Nephron progenitor cell (in vitro differentiated cells): ENCODE data around the gene TYMS.
A peak's percentile ranks its signal among the peaks of the same experiment; 100 is the strongest.

ENCODE experiments used
- DNase-seq: peaks from one replicate; pipeline ENCODE4 v3.0.0; 2021
- H3K27ac Mint-ChIP-seq: 2 replicates; pipeline ENCODE4 v1.8.0; 2021; ENCODE audit warnings: mild to moderate bottlenecking, moderate library complexity, mixed read lengths
- H3K27me3 Mint-ChIP-seq: 2 replicates; pipeline ENCODE4 v1.8.0; 2021; ENCODE audit warnings: mild to moderate bottlenecking, low read depth, mixed read lengths; ENCODE audit not compliant: poor library complexity
- H3K36me3 Mint-ChIP-seq: 2 replicates; pipeline ENCODE4 v1.8.0; 2021; ENCODE audit warnings: low read depth, mixed read lengths
- H3K4me1 Mint-ChIP-seq: 2 replicates; pipeline ENCODE4 v1.8.0; 2021; ENCODE audit warnings: mixed read lengths
- H3K4me3 Mint-ChIP-seq: 2 replicates; pipeline ENCODE4 v1.8.0; 2021; ENCODE audit warnings: mild to moderate bottlenecking, moderate library complexity, mixed read lengths
- H3K9me3 Mint-ChIP-seq: 2 replicates; pipeline ENCODE4 v1.8.0; 2021; ENCODE audit warnings: mild to moderate bottlenecking, moderate library complexity, mixed read lengths
- CTCF ChIP-seq: fragments of 200-600 bp; sonication (generic); IDR thresholded peaks from 2 replicates; pipeline ENCODE4 v1.5.0; 2021; ENCODE audit warnings: antibody characterized with exemption

TYMS gene

DNA sequence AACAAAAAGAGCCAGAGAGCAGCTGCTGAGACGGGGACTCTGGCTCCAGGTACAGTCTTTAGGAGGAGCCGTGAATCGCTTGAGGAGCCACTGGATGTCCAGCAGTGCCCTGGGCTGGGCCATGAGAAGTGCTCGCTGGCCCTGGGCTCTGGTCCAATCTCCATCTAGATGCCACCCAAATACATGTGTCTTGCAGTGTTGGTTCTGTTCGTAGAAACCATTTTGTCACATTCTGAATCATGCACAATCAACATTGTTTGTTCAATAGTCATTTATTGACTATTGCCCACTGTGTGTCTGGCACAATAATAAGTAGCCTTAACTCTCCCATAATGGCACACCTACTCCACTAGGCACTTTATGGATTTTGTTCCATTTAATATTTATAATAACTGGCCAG is 26.1 kb downstream of the TYMS start:
- peaks cover 51% of the 10 kb centered on the region for H3K36me3 Mint-ChIP-seq
- no peak overlapping the region for H3K27ac Mint-ChIP-seq
- no peak for TF ChIP-seq CTCF
- DNase-seq = no peak
- H3K9me3 Mint-ChIP-seq = no peaks in the 10 kb centered on the region
- no peak overlapping the region for H3K4me3 Mint-ChIP-seq
- peaks cover 18% of the 10 kb centered on the region for H3K4me1 Mint-ChIP-seq
- H3K27me3 Mint-ChIP-seq = peaks cover 2% of the 10 kb centered on the region

GRCh38 chr18:685438-685837 is 28.0 kb downstream of the TYMS start:
- DNase-seq = no peak

DNA sequence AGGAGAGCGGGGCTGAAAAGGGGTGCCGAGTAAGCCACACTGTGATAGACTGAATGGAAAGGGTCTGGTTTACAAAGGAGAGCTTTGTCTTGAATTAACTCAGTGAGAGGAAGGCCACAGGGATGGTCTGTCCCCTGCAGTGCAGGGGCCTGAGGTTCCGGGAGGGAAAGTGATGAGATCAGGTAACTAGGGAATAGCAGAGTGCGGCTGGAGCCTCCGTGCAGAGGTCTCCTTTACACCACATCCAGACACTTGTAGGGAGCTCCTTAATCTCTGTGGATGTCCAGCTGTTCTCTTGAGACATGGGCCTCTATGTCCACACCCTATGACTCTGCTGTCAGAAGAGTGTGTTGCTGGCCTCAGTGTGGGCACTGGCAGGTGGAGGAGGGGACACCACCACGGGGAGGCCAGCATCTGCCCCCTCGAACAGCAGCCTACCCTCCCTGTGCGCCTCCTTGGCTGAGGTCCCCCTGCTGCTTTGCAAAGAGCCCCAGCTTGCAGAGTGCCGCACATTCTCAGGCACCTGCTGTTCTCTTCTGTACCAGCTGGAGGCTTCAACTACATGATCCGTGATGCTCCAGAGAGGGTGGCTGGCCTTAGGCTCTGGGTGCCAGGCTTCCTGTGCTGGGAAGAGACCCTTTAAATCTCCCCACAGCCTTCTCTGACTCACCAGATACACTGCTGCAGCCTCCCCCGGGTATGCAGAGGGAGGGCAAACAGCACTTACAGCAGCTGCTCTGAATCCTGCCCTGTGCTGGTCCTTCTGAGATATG is 29.1 kb downstream of the TYMS start:
- H3K27me3 Mint-ChIP-seq = peaks cover 2% of the 10 kb centered on the region
- no peak for DNase-seq
- H3K4me1 Mint-ChIP-seq = peaks cover 18% of the 10 kb centered on the region
- H3K4me3 Mint-ChIP-seq = no peak overlapping the region
- H3K36me3 Mint-ChIP-seq = peaks cover 48% of the 10 kb centered on the region
- H3K27ac Mint-ChIP-seq = peak overlapping the region; percentile 48
- no peak for TF ChIP-seq CTCF
- H3K9me3 Mint-ChIP-seq = no peaks in the 10 kb centered on the region

More at GRCh38 chr18:685438-685837, 28.0 kb downstream of the TYMS start:
- Mint-ChIP-seq H3K9me3 (no peaks in the 10 kb centered on the region), H3K4me1 (peaks cover 18% of the 10 kb centered on the region), H3K27me3 (peaks cover 2% of the 10 kb centered on the region), H3K4me3 (no peak overlapping the region), H3K27ac (no peak overlapping the region), H3K36me3 (peaks cover 46% of the 10 kb centered on the region)
- no peak for TF ChIP-seq CTCF

DNA sequence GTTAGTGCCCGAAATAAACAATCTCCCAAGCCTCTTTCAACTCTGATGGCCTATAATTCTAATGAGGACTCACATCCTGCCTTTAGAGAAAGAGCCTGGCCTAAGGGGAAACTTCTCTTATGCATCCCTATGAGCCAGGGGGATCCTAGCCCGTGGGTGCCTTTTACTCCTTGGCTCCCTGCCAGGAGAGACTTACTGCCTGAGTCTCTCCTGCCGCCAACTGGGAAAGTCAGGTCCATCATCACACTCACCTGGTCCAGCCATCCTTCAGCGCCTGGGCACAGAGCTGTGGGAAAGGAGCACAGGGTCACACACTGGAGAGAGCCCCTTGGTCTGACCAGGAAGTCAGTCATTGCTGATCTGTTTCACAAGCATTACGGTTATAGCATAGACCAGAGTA is 30.9 kb downstream of the TYMS start:
- Mint-ChIP-seq H3K4me3 (no peak overlapping the region), H3K27ac (peak overlapping the region; percentile 71), H3K27me3 (peaks cover 2% of the 10 kb centered on the region), H3K4me1 (peaks cover 18% of the 10 kb centered on the region), H3K9me3 (no peaks in the 10 kb centered on the region), H3K36me3 (peaks cover 50% of the 10 kb centered on the region)
- TF ChIP-seq CTCF = no peak
- DNase-seq = no peak

DNA sequence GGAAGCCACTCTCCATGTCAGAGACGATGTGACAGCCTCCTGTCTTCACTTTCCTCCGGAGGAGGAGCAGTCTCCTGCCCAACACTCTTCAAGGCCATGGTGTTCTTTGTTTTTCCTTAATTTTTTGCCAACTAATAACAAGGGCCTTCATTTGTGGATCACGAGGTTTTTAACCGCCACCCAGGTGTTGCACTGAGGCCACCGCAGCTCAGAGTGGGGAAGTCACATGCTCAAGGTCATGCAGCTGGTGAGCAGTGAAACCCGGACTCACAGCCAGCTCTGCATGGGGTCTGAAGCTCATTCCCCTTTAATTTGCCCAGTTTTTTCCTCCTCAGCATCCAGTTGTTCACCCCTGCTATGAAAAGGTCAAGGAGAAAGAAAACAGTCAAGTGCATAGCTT is 35.4 kb downstream of the TYMS start:
- H3K4me3 Mint-ChIP-seq = no peak overlapping the region
- TF ChIP-seq CTCF = no peak
- peak overlapping the region; percentile 81 for H3K27ac Mint-ChIP-seq
- H3K27me3 Mint-ChIP-seq = no peaks in the 10 kb centered on the region
- no peaks in the 10 kb centered on the region for H3K9me3 Mint-ChIP-seq
- DNase-seq = no peak
- peaks cover 2% of the 10 kb centered on the region for H3K4me1 Mint-ChIP-seq
- peaks cover 60% of the 10 kb centered on the region for H3K36me3 Mint-ChIP-seq
